ENCODE data around the gene DNAH10.

The DNAH10 gene

DNA sequence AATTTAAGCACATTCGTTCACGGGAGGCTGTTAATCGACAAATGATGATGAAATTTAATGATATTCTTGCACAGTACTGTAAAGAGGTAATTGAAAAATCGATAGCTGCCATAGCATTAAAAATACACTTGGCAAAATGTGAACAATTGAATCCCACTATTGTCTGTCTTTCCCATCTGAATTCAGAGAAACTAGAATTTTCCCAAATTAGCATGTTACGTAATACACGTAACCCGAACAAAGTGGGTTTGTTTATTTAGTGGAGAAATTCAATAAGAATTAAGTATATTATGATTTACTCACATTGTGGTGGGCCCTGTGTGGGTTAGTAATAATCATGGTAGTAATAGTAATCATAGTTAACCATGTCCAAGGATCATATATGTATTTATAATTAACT is 31.9 kb downstream of the DNAH10 start:
- DNase-seq: no peak

DNA sequence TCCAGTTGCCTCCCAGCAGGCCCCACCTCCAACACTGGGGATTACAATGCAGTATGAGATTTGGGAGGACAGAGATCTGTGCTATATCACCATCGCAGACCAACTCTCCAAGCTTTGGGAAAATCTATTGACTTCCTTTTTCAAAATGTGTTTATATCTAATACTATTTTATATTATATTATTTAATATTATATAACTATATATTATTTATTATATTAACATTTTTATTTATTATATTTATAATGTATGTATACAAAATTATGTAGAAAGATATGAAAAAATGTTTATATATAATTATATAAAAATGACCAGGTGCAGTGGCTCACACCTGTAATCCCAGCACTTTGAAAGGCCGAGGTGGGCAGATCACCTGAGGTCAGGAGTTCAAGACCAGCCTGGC is 36.4 kb downstream of the DNAH10 start:
- no peak for DNase-seq

DNA sequence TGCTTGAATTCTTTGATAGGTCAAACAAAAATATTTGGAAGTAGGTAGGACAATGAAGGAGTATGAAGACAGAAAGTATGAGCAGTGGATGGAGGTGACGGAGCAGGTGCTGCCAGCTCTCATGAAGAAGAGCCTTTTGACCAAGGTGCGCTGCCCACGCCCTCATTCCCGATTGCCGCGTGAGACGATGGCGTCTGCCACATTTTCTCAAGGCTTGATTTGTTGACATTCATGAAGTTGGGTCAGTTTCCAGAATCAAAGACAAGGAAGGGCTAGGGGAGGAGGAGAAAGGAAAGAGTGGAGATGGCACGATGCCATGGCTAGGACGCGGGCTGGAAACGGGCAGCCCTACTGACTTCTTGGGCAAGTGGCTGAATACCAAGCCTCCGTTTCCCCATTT is 37.1 kb downstream of the DNAH10 start:
- no peak for DNase-seq

DNA sequence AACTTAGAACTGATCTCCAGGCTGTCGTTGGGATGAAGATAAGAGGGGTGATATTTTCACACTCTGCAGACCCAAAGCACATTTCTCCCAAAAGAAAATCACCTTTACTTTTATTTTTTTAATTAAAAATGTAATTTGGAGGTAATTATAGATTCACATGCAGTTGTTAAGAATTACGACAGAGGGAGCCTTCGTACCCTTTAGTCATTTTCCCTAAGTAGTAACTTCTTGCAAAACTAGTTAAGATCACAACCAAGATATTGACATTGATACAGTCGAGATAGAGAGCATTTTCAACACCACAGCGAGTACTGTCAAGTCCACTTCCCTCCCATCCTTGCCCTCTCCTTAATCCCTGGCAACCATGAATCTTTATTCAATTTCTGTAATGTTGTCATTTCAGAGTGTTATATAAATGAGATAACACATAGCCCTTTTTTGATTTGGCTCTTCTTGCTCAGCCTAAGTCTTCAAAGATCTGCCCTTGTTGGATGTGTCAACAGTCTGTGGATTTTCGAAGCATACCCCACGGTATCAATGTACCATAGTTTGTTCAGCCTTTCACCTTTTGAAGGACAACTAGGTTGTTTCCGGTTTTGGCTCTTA is 39.6 kb downstream of the DNAH10 start:
- peak in 1 of 2 experiments; percentile 13 for DNase-seq

DNA sequence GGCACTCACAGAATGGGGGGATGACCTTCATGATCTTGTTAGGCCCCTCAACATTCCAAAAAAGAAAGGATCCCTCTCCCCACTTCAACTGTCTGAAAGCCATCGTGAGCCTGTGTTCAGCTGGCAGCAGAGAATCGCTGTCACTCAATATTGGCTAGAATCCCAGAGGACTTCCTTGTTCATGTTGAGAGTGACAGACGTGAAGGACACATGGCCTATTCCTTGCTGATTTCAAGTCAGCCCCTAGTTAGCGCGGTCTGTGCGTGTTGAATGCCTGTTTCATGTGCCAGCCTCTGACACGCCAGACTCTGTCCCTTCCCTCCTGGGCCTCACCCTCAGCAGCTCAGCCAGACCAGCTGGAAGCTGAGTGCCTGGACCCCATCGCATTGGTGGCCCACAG is 43.1 kb downstream of the DNAH10 start:
- DNase-seq: no peak

DNA sequence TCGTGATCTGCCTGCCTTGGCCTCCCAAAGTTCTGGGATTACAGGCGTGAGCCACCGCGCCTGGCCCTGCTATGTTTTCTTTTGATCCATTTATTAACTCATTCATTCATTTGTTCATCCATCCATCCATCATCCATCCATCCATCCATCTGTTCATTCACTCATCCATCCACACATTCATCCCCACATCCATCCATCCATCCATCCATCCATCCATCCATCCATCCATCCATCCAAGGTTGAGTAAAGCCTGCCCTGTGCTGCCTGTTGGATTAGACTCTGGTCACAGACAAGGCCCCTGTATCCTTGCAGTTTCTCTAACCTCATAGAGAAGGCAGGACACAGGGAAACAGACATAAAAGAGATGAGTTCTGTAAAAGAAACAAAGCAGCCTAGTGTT is 44.9 kb downstream of the DNAH10 start:
- DNase-seq: no peak

DNA sequence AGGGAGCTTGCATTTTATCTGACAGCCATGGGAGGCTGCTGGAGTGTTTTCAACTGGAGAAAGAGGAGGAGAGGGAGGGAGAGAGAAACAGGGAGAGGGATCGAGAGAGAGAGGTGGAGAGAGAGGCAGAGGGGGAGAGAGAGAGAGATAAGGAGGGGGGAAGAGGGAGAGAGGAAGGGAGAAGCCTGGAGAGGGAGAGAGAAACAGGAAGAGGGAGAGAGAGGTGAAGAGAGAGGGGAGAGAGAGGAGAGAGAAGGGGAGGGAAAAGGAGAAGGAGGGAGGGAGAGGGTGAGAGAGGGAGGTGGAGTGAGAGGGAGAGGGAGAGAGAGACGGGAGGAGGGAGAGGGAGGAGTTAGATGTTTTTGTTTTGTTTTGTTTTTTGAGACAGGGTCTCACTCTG is 45.6 kb downstream of the DNAH10 start:
- no peak for DNase-seq

DNA sequence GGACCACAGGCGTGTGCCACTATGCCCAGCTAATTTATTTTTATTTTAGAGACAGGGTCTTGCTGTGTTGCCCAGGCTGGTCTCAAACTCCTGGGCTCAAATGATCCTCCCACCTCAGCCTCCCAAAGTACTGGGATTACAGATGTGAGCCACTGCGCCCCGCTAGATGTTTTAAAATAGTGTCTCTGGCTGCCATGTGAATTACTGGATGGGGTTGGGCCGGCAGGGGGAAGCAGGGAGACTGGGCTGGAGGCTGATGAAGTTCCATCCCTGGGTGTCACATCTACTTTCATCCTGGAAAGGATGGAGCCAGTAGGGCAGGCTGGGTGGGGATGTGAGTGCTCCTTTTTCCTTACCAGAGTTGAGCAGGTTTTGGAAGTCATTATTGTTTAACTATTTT is 46.1 kb downstream of the DNAH10 start:
- DNase-seq: peak in 1 of 2 experiments; percentile 7

DNA sequence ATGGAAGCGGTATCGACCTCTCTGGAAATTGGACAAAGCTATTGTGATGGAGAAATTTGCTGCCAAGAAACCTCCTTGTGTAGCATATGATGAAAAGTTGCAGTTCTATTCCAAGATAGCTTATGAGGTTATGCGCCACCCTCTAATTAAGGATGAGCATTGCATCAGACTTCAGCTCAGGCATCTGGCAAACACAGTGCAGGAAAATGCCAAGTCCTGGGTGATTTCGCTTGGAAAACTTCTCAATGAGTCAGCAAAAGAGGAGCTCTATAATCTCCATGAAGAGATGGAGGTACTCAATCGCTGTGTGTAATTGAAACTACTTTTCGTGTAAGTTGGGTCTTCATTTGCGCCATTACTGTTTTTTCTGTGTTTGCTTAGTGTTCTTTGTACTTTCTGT is 51.2 kb downstream of the DNAH10 start:
- no peak for DNase-seq

DNA sequence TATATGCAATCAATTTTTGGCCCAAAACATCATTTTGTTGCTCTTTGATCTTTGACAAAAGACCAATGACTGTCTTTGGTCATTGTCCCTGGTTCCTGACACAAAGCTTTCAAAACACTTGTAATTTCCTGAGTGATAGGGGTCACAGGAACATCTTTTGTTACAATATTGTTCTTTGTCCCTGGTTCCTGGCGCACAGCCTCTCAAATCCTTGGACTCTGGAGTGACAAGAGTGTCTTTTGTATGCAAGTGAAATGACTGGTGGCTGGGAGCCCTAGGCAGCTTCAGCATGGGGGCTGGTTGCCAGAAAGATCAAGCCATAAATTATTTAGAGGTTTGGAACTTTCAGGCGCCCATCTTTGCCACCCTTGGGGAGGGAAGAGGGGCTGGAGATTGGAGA is 53.9 kb downstream of the DNAH10 start:
- no peak for DNase-seq

DNA sequence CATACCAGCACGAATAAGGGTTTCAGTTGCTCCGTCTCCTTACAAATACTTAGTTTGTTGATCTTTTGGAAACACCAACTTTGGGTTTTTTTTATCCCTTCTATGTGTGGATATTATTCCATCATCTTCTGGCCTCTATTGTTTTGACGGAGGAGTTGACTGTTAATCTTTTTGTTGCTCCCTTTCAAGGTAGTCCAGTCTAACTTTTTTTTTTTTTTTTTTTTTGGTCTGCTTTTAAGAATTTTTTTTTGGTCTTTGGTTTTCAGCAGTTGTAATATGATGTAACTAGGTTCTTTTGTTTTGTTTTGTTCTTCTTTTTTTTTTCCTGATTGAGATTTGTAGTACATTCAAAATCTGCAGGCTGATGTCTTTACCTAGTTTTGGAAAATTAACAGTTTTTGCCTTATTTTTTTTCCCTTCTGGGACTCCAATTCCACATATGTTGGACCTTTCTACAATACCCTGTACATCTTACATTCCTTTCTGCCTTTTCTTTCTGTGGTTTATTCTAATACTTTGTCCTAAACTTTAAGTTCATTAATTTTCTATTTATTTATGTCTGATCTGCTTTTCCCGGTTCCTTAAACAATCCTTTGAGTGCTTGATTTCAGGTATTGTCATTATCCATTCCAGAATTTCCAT is 54.9 kb downstream of the DNAH10 start:
- DNase-seq: no peak

DNA sequence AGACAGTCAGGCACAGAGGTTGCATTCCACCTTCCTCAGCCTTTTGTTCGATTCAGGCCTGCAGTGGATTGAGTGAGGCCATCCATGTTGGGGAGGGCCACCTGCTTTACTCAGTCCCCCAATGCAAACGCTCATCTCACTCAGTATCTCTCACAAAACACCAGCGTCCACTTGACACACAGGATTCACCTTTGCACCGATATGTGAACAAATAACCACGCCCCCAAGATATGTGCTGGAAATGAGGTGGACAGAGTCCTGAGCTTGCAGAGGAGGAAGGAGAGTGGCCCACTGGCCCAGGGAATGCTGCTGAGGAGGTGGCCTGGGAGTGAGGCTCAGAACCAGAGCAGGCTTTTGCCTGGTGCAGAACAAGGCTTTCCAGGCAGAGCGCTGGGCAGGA is 60.7 kb downstream of the DNAH10 start:
- DNase-seq: no peak

DNA sequence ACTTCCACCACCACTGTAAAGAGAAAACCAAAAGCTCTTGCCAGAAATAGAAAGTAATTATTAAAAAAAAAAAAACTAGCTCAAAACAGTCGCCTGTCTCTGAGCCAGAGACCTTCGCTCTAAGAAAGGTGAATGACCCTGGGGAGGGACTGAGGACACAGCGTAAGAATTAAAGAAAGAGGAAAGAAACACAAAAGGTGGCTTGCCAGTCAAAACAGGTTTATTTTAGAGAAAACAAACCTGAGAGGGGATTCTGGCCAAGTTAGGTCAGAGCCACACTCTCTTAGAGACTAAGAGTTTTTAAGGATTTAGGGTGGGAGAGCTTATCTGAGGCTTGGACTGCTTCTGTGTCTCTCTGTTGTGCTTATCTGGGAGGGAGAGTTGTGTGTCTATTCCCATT is 66.0 kb downstream of the DNAH10 start:
- no peak for DNase-seq

DNA sequence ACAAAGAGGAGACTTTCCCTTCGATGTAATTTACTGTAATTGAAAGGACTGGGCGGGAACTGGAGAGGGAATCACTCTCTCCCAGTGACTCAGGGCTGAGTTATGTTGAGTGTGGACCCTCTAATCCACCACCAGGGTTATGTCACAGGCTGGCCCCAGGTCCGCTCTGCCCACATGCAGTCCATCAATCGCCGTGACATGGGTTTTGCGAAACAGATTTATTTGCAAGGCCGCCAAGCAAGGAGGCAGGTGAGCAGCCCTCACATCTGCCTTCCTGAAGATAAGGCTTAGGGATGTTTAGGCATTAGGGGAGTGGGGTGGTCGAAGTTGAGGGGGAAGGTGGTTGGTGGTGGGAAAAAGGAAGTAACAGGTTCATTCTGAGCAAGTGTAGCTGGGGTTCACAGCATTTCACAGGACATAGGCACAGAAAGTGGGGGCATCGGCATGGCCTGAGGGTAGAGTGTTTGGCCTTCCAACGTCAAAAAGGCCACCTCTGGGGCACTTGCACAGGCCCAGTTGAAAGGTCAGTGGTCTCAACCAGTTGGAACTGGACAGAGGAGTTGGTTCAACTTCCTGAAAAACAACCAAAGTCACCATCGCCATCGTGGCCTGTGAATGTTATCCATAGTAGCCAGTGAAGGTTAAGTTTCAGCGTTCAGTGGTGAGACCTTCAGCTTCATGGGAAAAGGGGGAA is 66.9 kb downstream of the DNAH10 start:
- DNase-seq: no peak

DNA sequence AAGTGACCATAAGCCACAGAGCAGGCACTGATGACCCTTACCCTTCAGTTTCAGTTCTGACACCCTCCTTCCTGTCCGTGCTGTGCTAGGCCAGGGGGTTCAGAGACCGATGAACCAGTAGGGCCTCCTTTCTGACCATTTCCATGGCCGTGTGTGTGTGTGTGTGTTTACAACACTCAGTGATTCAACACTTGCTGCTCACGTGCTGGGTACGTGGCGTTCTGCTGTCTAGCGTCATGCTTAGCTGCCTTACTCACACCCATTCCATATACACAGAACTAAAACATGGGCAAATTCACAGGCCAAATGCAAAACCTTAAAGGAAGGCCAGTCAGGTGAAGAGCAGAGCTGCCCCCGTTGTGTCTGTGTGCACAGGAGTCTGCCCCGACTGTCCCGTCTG is 67.5 kb downstream of the DNAH10 start:
- no peak for DNase-seq

DNA sequence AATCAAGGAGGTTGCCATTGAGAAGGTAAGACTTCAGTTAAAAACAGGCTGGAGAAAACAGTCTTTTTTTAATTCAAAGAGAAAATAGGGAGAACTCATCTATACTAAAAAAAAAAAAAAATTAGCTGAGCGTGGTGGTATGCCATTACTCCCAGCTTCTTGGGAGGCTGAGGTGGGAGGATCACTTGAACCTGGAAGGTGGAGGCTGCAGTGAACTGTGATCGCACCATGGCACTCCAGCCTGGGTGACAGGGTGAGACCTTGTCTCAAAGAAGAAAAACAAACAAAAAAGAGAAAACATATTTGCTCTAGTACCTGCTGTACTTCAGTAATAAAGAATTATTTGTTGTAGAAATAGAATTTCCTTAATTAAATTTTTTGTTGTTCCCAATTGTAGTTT is 68.6 kb downstream of the DNAH10 start:
- no peak for DNase-seq

DNA sequence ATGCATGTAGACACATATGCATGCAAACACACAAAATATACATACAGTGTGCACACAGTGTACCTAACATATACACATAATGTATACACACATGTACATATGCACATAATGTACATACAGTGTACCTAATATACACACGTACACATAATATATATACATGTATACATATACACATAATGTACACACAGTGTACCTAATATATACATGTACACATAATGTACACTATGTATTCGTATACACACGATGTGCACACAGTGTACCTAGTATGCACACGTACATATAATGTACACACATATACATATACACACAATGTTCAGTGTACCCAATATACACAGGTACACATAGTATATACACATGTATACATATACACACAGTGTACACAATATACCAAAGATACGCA is 70.0 kb downstream of the DNAH10 start:
- no peak for DNase-seq

DNA sequence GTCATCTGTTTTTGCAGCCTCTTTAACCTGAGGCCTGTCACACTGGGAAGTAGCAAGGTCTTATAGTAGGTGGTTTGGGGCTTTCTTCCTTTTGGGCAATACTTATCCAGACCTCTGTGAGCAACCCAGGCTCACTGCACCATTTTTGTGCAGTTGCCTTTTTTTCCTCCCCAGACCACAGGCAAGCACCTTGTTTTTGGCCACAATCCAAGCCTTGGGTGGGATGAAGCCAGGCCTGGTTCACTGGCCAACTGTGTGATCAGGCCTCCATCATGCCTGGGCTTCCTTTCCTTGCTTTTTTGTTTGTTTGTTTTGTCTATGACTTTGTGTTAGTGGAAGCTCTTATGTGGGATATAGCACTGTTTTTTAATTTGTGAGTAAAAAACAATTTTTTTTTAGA is 71.7 kb downstream of the DNAH10 start:
- no peak for DNase-seq

DNA sequence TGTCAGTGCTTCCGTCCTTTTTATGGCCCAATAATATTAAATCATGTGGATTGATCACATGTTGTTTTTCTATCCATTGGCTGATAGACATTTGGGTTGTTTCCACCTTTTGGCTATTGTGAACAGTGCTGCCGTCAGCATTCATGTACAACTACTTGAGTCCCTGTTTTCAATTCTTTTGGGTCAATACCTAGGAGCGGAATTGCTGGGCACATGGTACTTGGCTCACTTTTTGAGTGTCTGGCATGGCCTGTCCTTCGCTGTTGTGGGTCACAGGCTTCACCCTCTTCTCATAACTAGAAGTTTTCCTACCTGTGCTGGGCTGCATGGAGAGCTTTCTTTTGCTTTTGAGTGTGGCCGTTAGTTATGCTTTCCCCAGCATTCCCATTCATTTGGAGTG is 72.7 kb downstream of the DNAH10 start:
- DNase-seq: no peak

DNA sequence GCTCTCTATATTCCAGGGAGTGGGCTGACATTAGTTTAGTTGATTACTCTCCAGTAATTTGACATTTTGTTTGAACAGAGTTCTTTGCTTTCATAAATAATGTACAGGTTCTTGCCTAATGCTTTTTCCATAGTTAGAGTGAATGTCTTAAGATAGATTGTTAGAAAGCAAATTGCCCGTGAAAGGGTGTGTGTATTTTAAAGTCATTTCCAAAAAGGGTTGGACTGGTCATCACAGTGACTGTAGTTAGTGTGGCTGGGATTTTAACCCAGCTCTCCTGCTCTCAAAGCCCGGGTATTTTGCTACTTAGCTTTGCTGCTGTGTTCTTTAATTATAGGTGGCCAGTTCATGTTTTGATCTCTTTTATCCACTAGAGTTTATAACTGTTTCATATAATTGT is 74.2 kb downstream of the DNAH10 start:
- no peak for DNase-seq

DNA sequence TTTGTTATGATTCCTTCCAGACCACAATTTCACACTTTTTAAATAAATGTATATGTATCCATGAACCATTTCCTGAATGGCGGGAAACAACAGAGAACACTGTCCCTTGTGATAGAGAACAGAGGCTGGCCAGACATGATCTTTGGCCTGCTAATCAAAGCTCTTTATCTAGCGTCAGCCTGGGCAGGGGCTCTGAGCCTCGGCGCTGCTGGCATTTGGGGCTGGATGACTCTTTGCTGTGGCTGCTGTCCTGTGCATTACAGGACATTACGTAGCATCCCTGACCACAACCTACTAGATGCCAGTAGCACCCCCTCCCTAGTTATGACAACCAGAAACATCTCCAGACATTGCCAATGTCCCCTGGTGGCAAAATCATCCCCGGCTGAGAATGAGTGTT is 77.7 kb downstream of the DNAH10 start:
- DNase-seq: no peak

DNA sequence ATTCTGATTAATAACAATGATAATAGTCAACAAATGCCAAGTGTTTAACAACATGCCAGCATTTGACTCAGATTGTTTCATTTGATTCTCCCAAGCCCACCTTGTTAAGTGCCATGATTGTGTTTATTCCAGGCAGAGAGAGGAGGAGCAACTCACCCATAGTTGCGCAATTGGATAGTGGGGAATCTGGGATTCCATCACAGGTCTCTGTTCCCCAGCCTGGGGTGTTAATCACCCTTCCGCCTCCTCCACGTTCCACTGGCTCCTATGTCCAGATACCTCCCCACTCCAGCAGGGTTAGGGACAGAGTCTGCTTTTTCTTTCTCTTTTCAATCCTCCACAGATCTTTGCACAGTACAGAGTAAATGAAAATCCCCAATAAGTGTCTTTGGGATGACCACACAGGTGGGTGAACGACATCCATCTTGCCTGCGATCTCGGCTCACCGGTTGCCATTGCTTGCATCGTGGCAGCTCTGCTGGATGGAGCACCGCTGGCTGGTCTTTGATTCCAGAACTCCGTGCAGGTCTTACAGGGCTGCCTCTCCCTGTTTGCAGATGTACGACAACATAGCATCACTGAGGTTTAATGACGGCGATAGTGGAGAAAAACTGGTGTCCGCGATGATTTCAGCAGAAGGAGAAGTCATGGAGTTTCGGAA is 78.8 kb downstream of the DNAH10 start:
- DNase-seq: no peak

DNA sequence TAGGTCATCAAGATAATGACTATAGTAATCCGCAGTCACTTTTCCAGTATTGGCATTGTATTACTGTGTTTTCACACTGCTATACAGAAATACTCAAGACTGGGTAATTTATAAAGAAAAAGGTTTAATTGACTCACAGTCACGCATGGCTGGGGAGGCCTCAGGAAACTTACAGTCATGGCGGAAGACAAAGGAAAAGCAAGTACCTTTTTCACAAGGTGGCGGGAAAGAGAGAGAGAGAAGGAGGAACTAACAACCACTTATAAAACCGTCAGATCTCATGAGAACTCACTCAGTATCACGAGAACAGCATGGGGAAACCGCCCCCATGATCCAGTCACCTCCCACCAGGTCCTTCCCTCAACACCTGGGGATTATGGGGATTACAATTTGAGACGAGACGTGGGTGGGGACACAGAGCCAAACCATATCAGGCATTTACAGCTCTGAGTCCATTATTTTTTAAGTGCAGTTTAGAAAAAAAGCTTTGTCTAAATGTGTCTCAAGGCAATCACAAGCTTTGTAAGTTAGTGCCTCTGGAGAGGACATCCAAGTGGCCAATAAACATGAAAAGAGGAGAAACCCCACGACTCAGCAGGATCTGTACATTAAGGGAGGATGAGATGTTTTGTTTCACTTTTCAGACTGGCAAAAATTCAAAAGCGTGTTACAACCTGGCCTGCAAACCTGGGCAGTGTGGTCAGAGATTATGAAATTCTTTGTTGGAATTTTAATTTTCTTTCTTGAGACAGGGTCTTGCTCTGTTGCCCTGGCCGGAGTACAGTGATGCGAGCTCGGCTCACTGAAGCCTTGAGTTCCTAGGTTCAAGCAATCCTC is 82.0 kb downstream of the DNAH10 start:
- DNase-seq: no peak

Measured in NCI-H524 (cell line).